Measurements from ENCODE around the gene UNG.

Gene UNG

DNA sequence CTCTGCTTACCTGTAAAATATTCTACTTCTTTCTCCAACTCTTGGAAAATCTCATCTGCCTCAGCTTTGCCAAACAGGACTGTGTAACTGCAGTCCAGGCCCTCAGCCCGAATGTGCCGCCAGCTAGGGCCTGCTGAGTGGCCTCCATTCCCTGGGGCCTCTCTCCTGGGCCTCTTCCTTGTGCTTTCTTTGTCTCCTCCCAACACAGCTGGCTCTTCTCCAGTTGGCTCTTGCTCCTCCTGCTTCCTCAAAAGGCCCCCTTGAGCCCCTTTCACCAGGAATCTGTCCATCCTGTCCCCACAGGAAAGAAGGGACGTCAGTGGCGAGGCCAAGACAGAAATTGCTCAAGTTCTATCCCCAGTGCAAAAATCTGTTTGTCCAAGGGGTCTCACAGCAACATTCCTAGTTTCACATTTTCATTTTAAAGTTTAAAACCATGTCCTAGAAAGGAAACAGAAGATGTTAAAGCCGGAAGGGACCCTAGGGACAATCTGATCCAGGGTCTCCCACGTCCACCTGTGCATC, 4.8 kb upstream of the UNG start:
- peak; percentile 6 for DNase-seq

DNA sequence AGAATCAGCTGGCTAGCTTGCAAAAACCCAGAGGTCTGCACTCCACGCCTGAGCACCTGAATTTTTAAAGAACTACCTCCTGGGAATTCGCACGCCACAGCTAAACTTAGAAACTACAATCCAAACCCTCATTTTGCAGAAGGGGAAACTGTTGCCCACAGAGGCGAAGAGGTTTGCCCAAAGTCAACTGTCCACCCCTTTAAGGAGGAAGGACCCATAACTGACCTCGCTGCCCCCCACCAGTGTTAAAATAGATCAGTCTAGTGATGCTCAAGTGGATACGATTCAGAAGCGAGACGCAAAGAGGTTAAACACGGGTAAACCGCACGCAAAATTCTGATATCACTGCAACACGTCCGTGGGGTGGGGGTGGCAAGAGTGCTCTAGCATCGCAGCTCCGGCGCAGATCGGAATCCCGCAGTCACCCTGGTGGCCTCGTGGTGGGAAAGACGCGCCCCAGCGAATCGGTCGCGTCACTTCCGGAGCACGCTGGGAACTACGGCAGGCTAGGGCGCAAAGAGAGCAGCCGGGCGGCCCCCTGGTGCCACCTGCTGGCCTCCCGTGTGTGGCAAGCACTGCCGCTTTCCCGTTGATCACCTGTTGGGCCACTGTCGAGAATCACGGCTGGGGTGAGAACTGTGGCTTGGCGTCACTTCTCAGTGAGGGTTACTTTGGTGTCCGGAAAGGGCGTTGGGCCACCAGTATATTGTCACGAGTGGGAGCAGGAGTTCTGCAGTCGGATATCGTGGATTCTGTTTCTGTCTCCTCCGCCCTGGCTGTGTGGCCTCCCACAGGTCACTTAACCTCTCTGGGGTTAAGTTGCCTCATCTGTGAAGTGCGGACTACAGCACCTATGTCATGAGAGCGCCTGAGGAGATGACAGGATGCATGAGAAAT, 4.1 kb upstream of the UNG start, which contains the start of gene ALKBH2:
Gene ALKBH2, minus strand, starts transcription at position 451 of the 897 bp plus-strand sequence. CDS start 686 bp downstream, outside the sequence.
- DNase-seq, result peak; percentile 95

DNA sequence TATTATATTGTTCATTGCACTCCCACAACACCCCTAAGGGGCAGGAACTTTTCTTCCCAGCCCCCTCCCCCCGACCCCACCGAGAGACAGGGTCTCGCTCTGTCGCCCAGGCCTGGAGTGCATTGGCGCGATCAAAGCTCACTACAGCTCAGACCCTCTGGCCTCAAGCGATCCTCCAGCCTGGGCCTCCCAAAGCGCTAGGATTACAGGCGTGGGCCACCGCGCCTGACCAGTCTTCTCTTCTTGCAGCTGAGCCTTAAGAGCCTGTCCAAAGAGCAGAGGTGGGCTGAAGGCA, 310 bp upstream of the UNG start:
- no peak for DNase-seq

DNA sequence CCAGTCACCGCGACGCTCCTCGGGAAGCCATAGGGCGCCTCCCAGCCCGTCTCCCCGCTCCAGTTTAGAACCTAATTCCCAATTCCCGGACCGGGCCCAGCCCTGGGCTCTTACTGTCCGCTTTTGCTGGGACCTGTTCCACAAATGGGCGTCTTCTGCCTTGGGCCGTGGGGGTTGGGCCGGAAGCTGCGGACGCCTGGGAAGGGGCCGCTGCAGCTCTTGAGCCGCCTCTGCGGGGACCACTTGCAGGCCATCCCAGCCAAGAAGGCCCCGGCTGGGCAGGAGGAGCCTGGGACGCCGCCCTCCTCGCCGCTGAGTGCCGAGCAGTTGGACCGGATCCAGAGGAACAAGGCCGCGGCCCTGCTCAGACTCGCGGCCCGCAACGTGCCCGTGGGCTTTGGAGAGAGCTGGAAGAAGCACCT, 797 bp downstream of the UNG start:
- DNase-seq, result no peak

DNA sequence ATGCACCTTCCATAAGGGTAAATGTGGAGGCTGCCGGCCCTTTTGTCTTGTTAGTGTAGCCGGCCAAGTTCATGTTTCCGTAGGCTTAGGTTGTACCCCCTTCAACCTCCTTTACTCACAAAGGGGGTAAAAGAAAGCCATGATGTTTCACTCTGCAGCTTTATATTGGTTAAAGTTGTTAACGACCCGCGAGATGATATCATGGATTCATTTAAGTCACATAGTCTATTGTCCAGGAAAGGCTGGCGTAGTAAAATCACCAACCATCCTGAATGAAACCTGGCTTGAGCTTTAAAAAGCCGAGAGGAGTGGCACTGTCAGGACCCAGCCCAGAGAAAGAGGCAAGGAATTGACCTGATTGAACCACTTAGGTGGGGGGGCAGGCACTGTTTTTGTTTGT, 1.3 kb downstream of the UNG start:
- no peak for DNase-seq

DNA sequence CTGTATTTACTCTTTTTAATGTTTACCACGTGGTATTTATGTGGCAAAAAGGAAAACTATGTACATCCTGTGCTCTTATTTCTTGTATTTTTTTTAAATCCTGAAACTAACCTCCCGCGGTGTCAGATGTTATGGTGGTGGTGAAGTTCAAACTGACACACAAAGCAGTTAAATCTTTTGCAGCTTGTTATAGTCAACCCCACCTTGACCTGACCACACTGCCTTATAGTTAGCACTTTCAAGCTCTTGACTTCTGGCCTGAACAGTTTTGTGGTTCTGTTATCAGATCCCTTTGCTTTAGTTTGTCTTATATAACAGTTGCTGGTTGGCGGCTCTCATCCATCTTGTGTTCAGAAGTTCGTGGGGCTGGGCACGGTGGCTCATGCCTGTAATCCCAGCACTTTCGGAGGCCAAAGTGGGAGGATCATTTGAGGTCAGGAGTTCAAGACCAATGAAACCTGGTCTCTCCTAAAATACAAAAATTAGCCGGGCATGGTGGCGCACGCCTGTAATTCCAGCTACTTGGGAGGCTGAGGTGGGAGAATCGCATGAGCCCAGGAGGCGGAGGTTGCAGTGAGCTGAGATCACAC, 2.1 kb downstream of the UNG start:
- no peak for DNase-seq

DNA sequence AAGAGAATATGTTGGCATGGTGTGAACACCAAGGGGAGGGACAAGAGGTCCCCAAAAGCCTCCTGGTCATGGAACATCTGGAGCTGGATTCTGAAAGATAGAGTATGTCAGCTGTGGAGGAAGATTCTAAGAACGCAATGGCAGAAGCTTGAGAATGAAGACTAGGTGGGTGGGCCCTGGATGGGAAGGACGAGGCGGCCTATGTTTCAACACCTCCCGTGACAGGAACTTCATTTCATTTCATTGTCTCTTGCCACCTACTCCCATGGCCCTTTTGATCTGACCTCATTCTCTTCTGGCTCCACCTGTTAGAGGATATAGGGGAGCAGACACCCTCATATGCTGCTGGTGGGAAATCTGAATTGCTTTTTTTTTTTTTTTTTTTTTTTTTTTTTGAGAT, 3.3 kb downstream of the UNG start:
- DNase-seq, result no peak

DNA sequence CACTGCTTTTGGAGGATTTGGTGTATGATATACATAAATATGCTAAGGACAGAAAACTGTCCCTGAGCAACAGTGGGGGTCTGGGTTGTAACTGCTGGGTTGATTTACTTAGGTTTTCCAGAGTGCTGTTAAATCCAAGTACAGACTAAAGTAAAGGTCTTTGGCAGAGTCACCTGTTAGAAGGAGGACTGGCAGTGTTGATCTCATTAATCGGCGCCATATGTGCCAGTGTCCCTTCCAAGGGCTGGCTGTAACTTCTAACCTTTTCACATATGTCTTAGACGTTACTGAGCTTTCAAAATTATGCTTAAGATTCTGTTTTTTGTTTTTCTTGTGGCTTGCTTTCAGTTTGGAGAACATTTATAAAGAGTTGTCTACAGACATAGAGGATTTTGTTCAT, 5.1 kb downstream of the UNG start:
- no peak for DNase-seq

DNA sequence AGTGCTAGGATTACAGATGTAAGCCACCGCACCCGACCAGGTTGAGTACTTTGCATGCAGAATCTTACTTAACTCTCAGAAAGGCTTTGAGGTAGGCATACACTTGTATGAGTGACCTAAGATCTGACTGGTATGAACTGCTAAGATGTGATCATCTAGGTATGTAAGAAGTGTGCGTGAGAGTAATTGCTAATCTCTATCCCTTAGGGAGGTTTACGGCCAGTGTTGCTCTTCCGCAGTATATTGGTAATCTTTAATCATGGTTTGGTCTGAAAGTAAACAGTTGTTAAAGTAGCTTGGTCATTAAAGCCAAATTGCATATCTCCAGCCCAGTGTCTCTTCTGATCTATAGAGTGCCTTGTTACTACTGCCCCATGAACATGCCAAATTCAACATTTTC, 7.8 kb downstream of the UNG start:
- DNase-seq, result no peak

DNA sequence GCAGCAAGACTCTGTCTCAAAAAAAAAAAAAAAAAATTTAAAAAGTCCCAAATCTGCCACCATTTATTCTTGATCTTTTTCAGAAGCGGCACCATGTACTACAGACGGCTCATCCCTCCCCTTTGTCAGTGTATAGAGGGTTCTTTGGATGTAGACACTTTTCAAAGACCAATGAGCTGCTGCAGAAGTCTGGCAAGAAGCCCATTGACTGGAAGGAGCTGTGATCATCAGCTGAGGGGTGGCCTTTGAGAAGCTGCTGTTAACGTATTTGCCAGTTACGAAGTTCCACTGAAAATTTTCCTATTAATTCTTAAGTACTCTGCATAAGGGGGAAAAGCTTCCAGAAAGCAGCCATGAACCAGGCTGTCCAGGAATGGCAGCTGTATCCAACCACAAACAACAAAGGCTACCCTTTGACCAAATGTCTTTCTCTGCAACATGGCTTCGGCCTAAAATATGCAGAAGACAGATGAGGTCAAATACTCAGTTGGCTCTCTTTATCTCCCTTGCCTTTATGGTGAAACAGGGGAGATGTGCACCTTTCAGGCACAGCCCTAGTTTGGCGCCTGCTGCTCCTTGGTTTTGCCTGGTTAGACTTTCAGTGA, 12.5 kb downstream of the UNG start:
- no peak for DNase-seq

DNA sequence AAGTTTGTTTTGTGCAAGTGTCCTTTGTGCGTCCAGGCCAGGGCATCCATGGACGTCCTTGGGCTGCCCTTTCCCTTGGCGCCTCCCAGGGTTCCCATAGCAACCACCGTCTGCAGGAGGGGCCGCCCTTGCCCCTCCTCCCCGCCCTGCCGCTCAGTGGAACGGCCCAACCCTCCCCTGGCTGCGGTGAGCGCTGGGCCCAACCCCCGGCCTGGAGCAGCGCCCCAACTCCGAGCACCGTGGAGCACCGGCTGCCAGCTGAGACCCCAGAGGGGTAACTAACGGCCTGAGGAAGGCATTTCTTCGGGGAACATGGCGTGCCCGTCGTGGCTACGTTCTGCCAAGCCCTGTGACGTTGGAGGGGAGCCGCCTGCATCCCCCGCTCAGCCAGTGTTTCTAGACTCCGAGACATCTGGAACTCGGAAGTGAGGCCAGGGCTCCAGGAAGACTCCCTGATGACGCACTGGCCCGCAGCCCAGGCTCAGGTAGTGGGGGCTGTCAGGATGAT, 13.6 kb downstream of the UNG start:
- no peak for DNase-seq

DNA sequence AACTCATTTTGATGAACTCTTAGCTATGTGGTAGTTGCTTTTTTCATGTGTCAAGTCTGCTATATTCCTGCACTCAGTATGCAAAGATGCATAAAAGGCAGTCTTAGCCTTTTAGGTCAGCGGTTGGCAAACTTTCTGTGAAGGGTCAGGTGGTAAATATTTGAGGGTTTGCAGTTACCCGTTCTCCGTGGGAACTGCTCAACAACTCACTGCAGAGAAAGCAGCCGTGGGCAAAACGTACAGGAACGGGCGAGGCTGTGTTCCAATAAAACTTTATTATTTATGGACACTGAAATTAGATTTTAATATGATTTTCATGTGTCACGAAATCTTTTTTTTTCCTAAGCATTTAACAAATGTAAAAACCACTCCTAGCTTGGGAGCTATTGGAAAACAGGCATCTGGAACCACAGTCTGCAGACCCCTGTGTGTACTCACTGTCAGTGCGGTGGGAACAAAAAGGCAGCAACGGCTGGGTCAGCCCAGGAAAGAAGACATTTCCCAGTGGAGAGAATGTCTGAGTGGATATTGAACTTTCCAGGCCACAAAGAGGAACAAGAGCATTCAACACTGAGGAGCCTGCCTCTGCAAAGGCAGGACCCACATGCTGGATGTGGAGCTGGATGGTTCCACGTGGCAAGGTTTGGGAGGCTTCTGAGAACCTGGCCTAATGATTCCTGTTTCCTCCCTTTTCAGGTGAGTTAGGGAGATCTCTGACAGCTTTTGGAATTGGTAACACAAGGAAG, 15.5 kb downstream of the UNG start:
- DNase-seq, result no peak

DNA sequence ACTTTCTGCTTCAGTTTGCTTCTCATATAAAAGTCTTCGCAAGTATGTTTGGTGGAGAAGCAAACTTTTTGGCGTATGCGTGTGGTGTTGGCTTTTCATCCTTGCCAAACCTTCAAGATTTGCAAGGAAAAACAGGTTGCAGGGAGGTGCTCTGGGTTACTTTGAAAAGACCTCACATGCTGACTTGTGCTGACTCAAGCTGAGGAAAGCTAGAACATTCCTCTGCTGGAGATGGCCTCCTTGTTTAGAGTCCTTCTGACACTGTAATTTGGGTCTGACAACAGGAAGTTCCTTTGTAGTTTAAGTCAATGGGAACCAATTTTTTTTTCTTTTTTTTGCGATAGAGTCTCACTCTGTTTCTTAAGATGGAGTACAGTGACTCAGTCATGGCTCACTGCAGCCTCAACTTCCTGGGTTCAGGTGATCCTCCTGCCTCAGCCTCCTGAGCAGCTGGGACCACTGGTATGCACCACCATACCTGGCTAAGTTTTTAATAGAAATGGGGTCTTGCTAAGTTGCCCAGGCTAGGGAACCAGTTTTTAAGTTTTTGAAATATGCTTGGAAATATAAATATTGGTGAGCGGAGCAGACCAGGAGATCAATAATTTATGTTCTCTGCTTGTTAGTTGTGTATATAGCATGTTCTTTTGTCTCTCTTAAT, 16.4 kb downstream of the UNG start:
- DNase-seq, result no peak

DNA sequence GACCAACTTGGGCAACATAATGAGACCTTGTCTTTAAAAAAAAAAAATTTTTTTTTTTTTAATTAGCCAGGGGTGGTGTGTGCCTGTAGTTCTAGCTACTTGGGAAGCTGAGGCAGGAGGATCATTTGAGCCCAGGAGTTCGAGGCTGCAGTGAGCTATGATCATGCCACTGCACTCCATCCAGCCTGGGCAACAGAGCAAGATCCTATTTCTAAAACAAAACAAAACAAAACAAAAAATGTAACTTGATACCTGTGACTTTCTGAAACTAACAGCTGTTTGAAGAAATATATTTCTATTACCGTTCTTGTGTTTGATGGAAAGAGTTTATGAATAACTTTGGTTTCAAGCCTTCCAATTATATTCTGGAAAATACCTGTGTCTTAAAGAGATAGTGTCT, 17.2 kb downstream of the UNG start:
- DNase-seq, result no peak

DNA sequence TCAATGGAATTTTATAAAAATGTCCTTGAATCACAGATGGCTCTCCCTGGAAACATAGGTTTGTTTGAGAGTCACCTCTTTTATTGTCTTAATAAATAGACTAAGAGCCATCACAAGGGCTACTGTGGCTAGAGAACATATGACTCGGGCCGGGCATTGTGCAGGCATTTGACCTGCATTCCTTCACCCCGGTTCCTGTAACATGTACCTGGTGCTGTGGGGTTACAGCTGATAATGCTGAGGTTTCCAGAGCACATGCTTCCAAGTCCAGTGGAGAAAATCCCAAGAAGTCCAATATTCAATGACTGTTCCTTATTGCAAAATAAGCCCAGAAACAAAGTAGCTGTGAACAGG, 18.0 kb downstream of the UNG start:
- no peak for DNase-seq

DNA sequence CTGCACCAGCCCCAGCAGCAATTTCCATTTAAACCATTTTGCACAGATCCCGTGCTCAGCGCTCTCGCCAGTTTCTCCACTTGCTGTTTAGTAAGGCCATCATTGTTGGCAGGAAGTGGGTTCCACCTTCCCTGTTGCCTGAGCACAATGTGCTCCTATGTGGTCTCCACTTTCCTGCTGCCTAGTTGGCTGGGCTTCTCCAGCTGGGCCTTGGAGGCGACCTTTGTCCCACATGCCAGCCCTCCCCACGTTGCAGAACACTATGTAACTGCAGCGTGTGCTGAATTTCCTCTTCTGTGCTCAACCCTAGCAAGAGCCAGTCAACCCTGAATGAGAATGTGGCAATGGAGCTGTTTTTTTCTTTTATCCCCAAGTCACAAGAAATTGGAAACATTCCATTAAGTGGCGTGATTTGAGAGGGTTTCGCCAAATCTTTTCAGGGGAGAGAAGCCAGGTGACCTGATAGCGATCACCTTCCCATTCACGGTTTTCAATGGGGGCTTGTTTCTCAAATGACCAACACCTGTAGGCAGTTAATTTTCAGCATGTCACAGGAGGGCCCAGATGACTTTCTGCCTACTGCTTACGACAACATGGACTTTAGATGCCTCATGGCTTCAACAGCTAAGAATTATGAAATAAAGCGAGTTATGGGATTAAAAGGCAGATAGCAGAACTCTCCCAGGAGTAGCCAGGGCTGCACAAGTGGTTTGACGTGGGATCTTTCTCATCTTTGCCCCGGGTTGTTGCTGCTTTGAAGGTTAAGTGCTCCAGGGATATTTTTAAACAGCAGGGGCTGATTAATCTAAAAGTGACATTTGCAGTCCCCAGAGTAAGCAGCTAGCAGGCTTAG, 18.6 kb downstream of the UNG start, which contains the start of gene ACACB:
Gene ACACB, plus strand, starts transcription at position 830 of the 853 bp plus-strand sequence. CDS start 22,819 bp downstream, outside the sequence.
- DNase-seq, result no peak

DNA sequence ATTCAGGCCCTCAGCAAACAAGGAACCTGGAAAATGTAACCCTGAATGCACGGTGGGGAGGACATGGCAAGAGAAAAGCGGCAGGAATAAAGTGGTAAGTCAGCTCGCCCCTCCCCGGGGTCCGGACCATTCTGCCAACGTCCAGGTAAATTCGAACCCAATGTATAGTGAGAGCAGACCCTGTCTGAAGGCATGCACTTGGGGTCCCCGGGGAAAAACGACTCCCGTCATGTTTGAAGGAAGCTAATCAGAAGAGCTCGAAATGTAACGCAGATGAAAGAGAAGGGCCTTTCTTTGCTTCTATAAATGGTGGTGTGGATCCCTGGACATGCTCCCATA, 19.2 kb downstream of the UNG start:
- DNase-seq, result no peak

DNA sequence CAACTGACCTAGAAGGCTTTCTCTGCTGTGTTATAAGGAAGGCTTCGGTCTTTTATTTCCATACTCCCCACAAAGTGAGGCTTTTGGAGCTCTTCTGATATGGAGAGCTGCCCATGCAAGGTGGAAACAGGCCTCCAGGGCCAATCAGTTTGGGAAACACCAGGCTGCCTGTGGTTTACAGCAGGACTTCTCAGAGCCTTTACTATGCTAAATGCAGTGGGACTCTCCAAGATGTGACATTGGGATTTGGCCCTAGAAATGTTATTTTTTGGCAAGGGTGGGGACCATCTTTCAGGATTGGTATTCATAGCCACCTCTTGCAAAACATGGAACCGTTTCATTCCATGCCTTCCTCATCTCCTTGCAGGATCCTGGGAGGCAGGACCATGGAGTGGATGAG, 22.7 kb downstream of the UNG start:
- no peak for DNase-seq

DNA sequence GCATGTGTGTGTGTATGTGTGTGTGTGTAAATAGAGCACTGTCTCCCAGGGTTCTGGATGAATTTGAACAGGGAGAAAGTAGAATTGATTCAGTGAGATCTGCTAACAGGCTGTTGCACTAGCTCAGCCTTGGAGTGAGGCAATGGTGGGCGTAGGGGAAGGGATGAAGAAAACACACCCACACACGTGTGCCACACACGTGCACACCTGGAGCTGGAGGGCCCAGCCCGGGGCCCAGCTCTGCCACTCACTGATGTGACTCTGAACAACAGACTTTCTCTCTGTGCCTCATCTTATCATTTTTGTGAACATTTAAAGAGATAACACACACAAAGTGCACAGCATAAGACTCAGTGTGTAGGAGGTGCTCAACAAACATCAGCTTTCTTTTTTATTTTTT, 23.2 kb downstream of the UNG start:
- DNase-seq, result no peak

DNA sequence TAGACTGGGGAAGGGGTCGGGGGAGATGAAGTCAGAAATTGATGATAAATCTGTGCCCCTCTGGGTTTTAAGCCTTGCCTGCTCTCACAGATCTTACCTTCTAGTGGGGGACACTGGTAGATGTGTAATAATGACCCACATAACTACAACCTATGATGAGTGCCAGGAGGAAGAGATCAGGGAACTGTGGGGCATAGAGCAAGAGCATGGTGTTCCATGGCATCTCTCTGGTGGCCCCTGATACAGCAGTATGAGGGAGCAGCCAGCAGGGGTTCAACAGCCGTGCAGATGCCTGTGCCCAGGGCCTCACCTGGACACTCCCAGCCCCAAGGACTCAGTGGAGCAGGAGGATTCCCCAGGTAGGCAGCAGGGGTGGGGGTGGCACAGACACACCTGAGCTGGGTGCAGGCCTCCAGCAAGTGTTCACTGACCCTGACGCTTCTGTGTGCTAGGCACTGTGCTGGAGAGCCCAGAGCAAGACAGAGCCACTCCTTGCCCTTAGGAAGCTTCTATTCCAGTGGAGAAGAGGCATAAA, 24.0 kb downstream of the UNG start:
- no peak for DNase-seq

DNA sequence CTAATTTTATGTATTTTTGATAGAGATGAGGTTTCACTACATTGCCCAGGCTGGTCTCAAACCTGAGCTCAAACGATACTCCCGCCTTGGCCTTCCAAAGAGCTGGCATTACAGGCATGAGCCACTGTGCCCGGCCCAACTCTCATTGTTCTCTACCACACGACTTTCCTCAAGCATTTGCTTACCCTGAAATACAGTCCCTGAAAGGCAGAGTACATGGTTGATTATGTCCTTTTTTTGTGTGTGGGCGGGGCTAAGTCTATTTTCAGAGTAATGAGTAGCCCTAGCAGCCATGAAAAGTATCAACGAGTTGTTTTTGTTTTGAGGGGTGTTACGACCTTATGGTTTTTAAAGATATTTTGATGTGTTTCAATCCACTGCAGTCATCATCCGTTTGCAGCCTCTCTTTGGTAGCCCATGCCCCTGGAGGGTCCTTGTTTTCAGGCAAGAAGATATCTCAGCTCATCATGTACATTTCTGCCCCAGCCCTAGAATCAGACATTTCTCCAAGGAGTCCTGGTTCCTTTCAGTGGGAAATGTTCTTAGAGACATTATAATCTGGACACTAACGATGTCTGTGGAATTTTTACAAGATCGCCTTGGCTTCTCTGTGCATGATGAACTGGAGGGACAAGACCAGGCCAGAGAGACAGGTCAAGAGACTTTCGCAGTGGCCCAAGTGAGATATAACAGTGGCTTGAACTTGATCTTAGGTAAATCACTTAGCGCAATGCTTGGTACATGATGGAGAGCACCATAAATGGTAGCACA, 27.7 kb downstream of the UNG start:
- DNase-seq, result no peak

All from COR-L47 (cell line).